Thyroid gland (tissue), 4 donors: ENCODE measurements around the gene CFHR5.

Experiments used
- POLR2A ChIP-seq, 2 donors: fragments of 450-650 bp; IDR thresholded peaks; one replicate each; pipeline ENCODE4 v1.6.1; 2017; ENCODE audit warnings: antibody characterized with exemption in 2 of 2, mild to moderate bottlenecking in 2 of 2, moderate library complexity in 1 of 2
- TF ChIP-seq, protein P1 (sequence below), 6 experiments: fragments of 200-600 bp in 3 of 6; fragments of 450-650 bp in 3 of 6; sonication (generic) in 3 of 6; IDR thresholded peaks; one replicate each; pipeline ENCODE4 v1.5.1; 2016 to 2019; ENCODE audit warnings: antibody characterized with exemption in 6 of 6, mild to moderate bottlenecking in 2 of 6, inconsistent platforms in 1 of 6, moderate library complexity in 1 of 6

DNA sequence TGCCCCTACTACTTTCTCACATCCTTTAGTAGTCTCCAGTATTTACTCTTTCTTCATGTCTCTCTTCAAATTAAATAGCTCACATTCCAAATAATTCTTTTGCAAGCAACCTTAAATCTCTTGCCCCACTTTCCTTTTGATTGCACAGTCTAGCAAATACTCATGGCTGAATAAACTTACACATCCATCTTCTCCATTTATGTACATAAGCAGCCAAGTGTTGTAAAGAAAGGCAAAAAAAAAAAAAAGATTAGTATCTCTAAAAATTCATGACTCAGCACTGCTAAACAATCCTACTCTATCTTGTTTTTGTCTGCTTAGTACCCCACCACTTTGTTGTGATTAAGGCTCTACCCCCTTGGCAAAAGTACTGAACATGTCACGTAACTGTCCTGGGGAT, 47.1 kb downstream of the CFHR5 start:
- TF ChIP-seq, protein P1, sequence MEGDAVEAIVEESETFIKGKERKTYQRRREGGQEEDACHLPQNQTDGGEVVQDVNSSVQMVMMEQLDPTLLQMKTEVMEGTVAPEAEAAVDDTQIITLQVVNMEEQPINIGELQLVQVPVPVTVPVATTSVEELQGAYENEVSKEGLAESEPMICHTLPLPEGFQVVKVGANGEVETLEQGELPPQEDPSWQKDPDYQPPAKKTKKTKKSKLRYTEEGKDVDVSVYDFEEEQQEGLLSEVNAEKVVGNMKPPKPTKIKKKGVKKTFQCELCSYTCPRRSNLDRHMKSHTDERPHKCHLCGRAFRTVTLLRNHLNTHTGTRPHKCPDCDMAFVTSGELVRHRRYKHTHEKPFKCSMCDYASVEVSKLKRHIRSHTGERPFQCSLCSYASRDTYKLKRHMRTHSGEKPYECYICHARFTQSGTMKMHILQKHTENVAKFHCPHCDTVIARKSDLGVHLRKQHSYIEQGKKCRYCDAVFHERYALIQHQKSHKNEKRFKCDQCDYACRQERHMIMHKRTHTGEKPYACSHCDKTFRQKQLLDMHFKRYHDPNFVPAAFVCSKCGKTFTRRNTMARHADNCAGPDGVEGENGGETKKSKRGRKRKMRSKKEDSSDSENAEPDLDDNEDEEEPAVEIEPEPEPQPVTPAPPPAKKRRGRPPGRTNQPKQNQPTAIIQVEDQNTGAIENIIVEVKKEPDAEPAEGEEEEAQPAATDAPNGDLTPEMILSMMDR (IDR thresholded peaks at IDR 0.05) = no peak
- TF ChIP-seq POLR2A (IDR thresholded peaks at IDR 0.05) = no peak
